HepG2 (cell line): ENCODE measurements around the gene MTOR. TPM values are rescaled to one million over a fixed set of nuclear protein-coding genes. Genes with fewer than 3 reads are reported as not detected.

Experiments used
- ATAC-seq: fragments of 200-7000 bp; cut with Tn5 transposase; 3 replicates; pipeline ENCODE4 v1.9.1; 2020; ENCODE audit warnings: mild to moderate bottlenecking, moderate library complexity
- BruUV-seq: library from RNA; stranded (reverse); fragments of 400-500 nt; replicated peaks from 2 replicates; lab custom pipeline; 2021; lab: Mats Ljungman, UMichigan
- CTCF ChIA-PET: fragments of 300-600 bp; formaldehyde crosslinking; extraction: SDS; loops from one replicate; lab custom pipeline; 2021; ENCODE audit warnings: low total read pairs, inconsistent platforms, low intra/inter-chr PET ratio; lab: Yijun Ruan, JAX
- POLR2A ChIA-PET: fragments of 350-600 bp; sonication (Branson Sonifier 250); formaldehyde crosslinking; loops from one replicate; lab custom pipeline; 2020; ENCODE audit warnings: antibody characterized with exemption, inconsistent platforms; lab: Yijun Ruan, JAX
- DNase-seq: peaks from one replicate; pipeline ENCODE4 v3.0.0-alpha.2; 2015; ENCODE audit warnings: low spot score
- FAIRE-seq: peaks from 3 replicates; lab custom pipeline; 2011; peaks lifted over from hg19 to GRCh38; lab: Jason Lieb, UNC
- H2AFZ ChIP-seq: one replicate; pipeline ENCODE4 v1.6.1; 2011; ENCODE audit warnings: low read length, inconsistent platforms
- H3K27ac ChIP-seq: fragments of 300-600 bp; 3 replicates; pipeline ENCODE4 v1.8.0; 2011; ENCODE audit warnings: mixed run types, mild to moderate bottlenecking, mixed read lengths, low read length, inconsistent platforms; ENCODE audit not compliant: insufficient read depth; ENCODE audit errors: extremely low read length
- H3K27me3 ChIP-seq, 2 experiments: fragments of 200-600 bp in 1 of 2; 2 replicates in 1 of 2; 3 replicates in 1 of 2; pipeline versions ENCODE4 v1.6.0 to v1.8.0; 2011; ENCODE audit warnings: low read length in 2 of 2, mild to moderate bottlenecking in 2 of 2, moderate library complexity in 2 of 2, inconsistent platforms in 1 of 2; ENCODE audit not compliant: insufficient read depth in 2 of 2, control insufficient read depth in 1 of 2
- H3K36me3 ChIP-seq, 2 experiments: fragments of 200-600 bp in 1 of 2; replicated peaks in 1 of 2; 2 replicates in 1 of 2; 3 replicates in 1 of 2; pipeline versions ENCODE4 v1.5.1 to v1.8.0; 2011; ENCODE audit warnings: low read length in 2 of 2, inconsistent platforms in 1 of 2; ENCODE audit not compliant: insufficient read depth in 2 of 2, control insufficient read depth in 1 of 2
- H3K4me1 ChIP-seq: 2 replicates; pipeline ENCODE4 v1.5.1; 2012; ENCODE audit warnings: low read length, inconsistent platforms; ENCODE audit not compliant: insufficient read depth
- H3K4me2 ChIP-seq: 2 replicates; pipeline ENCODE4 v1.6.0; 2011; ENCODE audit warnings: low read depth, low read length, inconsistent platforms
- H3K4me3 ChIP-seq, 3 experiments: fragments of 200-600 bp in 1 of 3; sonication (generic), shearing (Covaris generic) in 1 of 3; replicated peaks in 1 of 3; 2 replicates each; pipeline ENCODE4 v1.5.1; 2011 to 2016; ENCODE audit warnings: low read length in 3 of 3, inconsistent platforms in 2 of 3, low read depth in 2 of 3, mild to moderate bottlenecking in 2 of 3, control low read depth in 1 of 3, mixed read lengths in 1 of 3; ENCODE audit not compliant: insufficient read depth in 1 of 3
- H3K79me2 ChIP-seq: one replicate; pipeline ENCODE4 v1.6.1; 2011; ENCODE audit warnings: low read length, inconsistent platforms; ENCODE audit not compliant: insufficient read depth
- H3K9ac ChIP-seq: 2 replicates; pipeline ENCODE4 v1.6.0; 2011; ENCODE audit warnings: mild to moderate bottlenecking, low read depth, low read length, inconsistent platforms; ENCODE audit not compliant: insufficient read depth
- H3K9me3 ChIP-seq: 2 replicates; pipeline ENCODE4 v1.5.1; 2012; ENCODE audit warnings: mild to moderate bottlenecking, low read length
- H4K20me1 ChIP-seq: 2 replicates; pipeline ENCODE4 v1.6.0; 2011; ENCODE audit warnings: inconsistent platforms, mild to moderate bottlenecking, low read length, moderate library complexity; ENCODE audit not compliant: insufficient read depth
- ATF7-NPFF ChIP-seq: sonication (generic); formaldehyde crosslinking; IDR thresholded peaks from 2 replicates; pipeline ENCODE4 v1.8.1; 2023; ENCODE audit warnings: mild to moderate bottlenecking, low read depth, missing genetic modification reagents, moderate library complexity
- FOXM1 ChIP-seq: sonication (generic); formaldehyde crosslinking; IDR thresholded peaks from 2 replicates; pipeline ENCODE4 v1.5.0; 2020; ENCODE audit warnings: missing genetic modification reagents
- FOXO4 ChIP-seq: sonication (generic); formaldehyde crosslinking; conservative IDR thresholded peaks from 2 replicates; pipeline ENCODE4 v1.8.1; 2023; ENCODE audit warnings: missing genetic modification reagents
- GABPB1 ChIP-seq: IDR thresholded peaks from 2 replicates; pipeline ENCODE4 v1.6.1; 2016; ENCODE audit warnings: mild to moderate bottlenecking, missing genetic modification reagents, moderate library complexity, missing compliant biosample characterization
- HBP1 ChIP-seq: IDR thresholded peaks from 2 replicates; pipeline ENCODE4 v1.6.1; 2016; ENCODE audit warnings: low read depth, control low read depth
- HES4 ChIP-seq: sonication (generic); formaldehyde crosslinking; IDR thresholded peaks from 2 replicates; pipeline ENCODE4 v1.9.0; 2021; ENCODE audit warnings: mild to moderate bottlenecking, missing genetic modification reagents, borderline replicate concordance
- KDM5B ChIP-seq: sonication (generic); formaldehyde crosslinking; IDR thresholded peaks from 2 replicates; pipeline ENCODE4 v1.4.0; 2020; ENCODE audit warnings: missing genetic modification reagents, mild to moderate bottlenecking, borderline replicate concordance
- NFAT5 ChIP-seq: sonication (generic); formaldehyde crosslinking; IDR thresholded peaks from 2 replicates; pipeline ENCODE4 v1.4.0; 2020; ENCODE audit warnings: missing genetic modification reagents
- POLR2A ChIP-seq, 2 experiments: IDR thresholded peaks; 2 replicates each; pipeline ENCODE4 v1.6.1; 2011; ENCODE audit warnings: low read depth in 2 of 2, low read length in 2 of 2, mild to moderate bottlenecking in 1 of 2, moderate library complexity in 1 of 2; ENCODE audit not compliant: insufficient read depth in 1 of 2
- RFX1 ChIP-seq: fragments of 450-650 bp; IDR thresholded peaks from 2 replicates; pipeline ENCODE4 v1.6.1; 2017
- ZBTB8A ChIP-seq: sonication (generic); formaldehyde crosslinking; IDR thresholded peaks from 2 replicates; pipeline ENCODE4 v1.4.0; 2020; ENCODE audit warnings: mild to moderate bottlenecking, low read depth, missing genetic modification reagents, borderline replicate concordance
- ZNF274 ChIP-seq: sonication (generic); formaldehyde crosslinking; IDR thresholded peaks from 2 replicates; pipeline ENCODE4 v1.5.1; 2020; ENCODE audit warnings: mild to moderate bottlenecking, missing genetic modification reagents
- ZNF567 ChIP-seq: sonication (generic); formaldehyde crosslinking; IDR thresholded peaks from 2 replicates; pipeline ENCODE4 v1.8.1; 2023; ENCODE audit warnings: mild to moderate bottlenecking, missing genetic modification reagents, borderline replicate concordance
- ZNF775 ChIP-seq: sonication (generic); formaldehyde crosslinking; IDR thresholded peaks from 2 replicates; pipeline ENCODE4 v1.4.0; 2020; ENCODE audit warnings: missing genetic modification reagents, mild to moderate bottlenecking, moderate library complexity, borderline replicate concordance
- WGBS: methylation state at CpG from one replicate; pipeline ENCODE4 v1.1.6; 2017; ENCODE audit warnings: low lambda C conversion rate; 5-methylcytosine and 5-hydroxymethylcytosine counted together
- in situ Hi-C: cut with HindIII; loops from 2 replicates; pipeline ENCODE4 v1.10.0; 2017; ENCODE audit warnings: low pct_unique_long_range_greater_than_20kb; ENCODE audit not compliant: extremely low pct_ligation_motif_present
- intact Hi-C: fragments of 100-400 bp; cut with micrococcal nuclease; formaldehyde crosslinking; loops from one replicate; pipeline ENCODE4 v1.10.0; 2022; ENCODE audit not compliant: unreplicated experiment
- polyA plus RNA-seq, 8 experiments: library from polyadenylated mRNA; depleted of rRNA in 3 of 8; stranded (reverse) in 7 of 8; unstranded in 1 of 8; fragments of >200 nt; fragmentation: Illumina TruSeq in 4 of 8; extraction: Trizol in 4 of 8; gene quantifications; 2 replicates each; pipeline versions ENCODE4 v1.2.1 to v1.2.3, GENCODE V29; 2011 to 2016; ENCODE audit warnings: low read depth in 4 of 8, missing spikeins in 1 of 8, mixed read lengths in 1 of 8; ENCODE audit not compliant: insufficient read depth in 1 of 8
- total RNA-seq, 5 experiments: library from RNA; depleted of rRNA; stranded (reverse); fragments of >200 nt; fragmentation: Illumina TruSeq; extraction: Trizol; gene quantifications; 2 replicates each; pipeline ENCODE4 v1.2.3, GENCODE V29; 2016; ENCODE audit warnings: low read depth in 1 of 5

Gene MTOR
- total and polyA plus RNA-seq, 2 of the 13 experiments (the other 11 are each of a cell fraction or from before 2014, with no cell fraction given) = 24.6 to 34.6 TPM

GRCh38 chr1:11301601-11302000 is 39.2 kb upstream of the MTOR start:
- H3K9me3 ChIP-seq = no peaks in the 10 kb centered on the region
- ChIA-PET CTCF (no interaction called here), POLR2A (no interaction called here)
- 50% methylated on average over 8 of the region's 9 CpGs for WGBS
- H3K79me2 ChIP-seq = no peaks in the 10 kb centered on the region
- no TSS peak for BruUV-seq
- in situ Hi-C loops (no loop called here), intact Hi-C loops (no loop called here)
- no peak overlapping the region for H3K27ac ChIP-seq
- no peak for FAIRE-seq
- no peak for TF ChIP-seq ZBTB8A (CRISPR knock-in tag)
- no peak for TF ChIP-seq GABPB1
- TF ChIP-seq FOXM1 (CRISPR knock-in tag) = no peak
- no peak for TF ChIP-seq RFX1
- TF ChIP-seq ZNF775 (CRISPR knock-in tag) = no peak
- no peak for TF ChIP-seq FOXO4 (CRISPR knock-in tag)
- no peak for TF ChIP-seq POLR2A (IDR thresholded peaks at IDR 0.05; ENCODE audit: insufficient read depth in 1 of 2, low read depth in 2 of 2, low read length in 2 of 2)
- no peak for TF ChIP-seq HBP1
- TF ChIP-seq NFAT5 (CRISPR knock-in tag) = no peak
- no peak for TF ChIP-seq ATF7-NPFF
- TF ChIP-seq ZNF274 (CRISPR knock-in tag) = no peak
- TF ChIP-seq KDM5B = no peak
- TF ChIP-seq HES4 (CRISPR knock-in tag) = no peak
- no peak for TF ChIP-seq ZNF567
- no peak for DNase-seq
- no peak overlapping the region for H2AFZ ChIP-seq
- H3K36me3 ChIP-seq = no peaks in the 10 kb centered on the region
- no peak for ATAC-seq
- no peaks in the 10 kb centered on the region for H4K20me1 ChIP-seq
- H3K9ac ChIP-seq = no peak overlapping the region
- H3K4me2 ChIP-seq = no peak overlapping the region
- 0 out of 5 replicates have a peak, but pooled peaks cover 0 to 7% of the 10 kb centered on the region in 2 experiments for H3K27me3 ChIP-seq
- H3K4me1 ChIP-seq = no peaks in the 10 kb centered on the region
- no peak overlapping the region for H3K4me3 ChIP-seq
